KMS-11 (cell line): ENCODE results near the gene IVL.

ENCODE experiments used
- H2AFZ ChIP-seq: fragments of 200-600 bp; sonication (generic); 2 replicates; pipeline ENCODE4 v1.6.1; 2016; ENCODE audit warnings: antibody characterized with exemption, mixed run types, low read depth
- H3K27ac ChIP-seq: fragments of 200-600 bp; sonication (generic); 2 replicates; pipeline ENCODE4 v1.6.1; 2016; ENCODE audit warnings: mild to moderate bottlenecking, mixed run types
- H3K27me3 ChIP-seq: fragments of 200-600 bp; sonication (generic); 2 replicates; pipeline ENCODE4 v1.6.1; 2017; ENCODE audit warnings: mild to moderate bottlenecking, low read depth, mixed run types, moderate library complexity; ENCODE audit not compliant: insufficient read depth
- H3K36me3 ChIP-seq: fragments of 200-600 bp; sonication (generic); 2 replicates; pipeline ENCODE4 v1.6.1; 2017; ENCODE audit warnings: mild to moderate bottlenecking, mixed run types; ENCODE audit not compliant: insufficient read depth
- H3K4me1 ChIP-seq: fragments of 200-600 bp; sonication (generic); 2 replicates; pipeline ENCODE4 v1.6.1; 2016; ENCODE audit warnings: mild to moderate bottlenecking, low read depth, mixed run types; ENCODE audit not compliant: poor library complexity, severe bottlenecking
- H3K4me2 ChIP-seq: fragments of 200-600 bp; sonication (generic); 2 replicates; pipeline ENCODE4 v1.7.0; 2016; ENCODE audit warnings: mild to moderate bottlenecking, mixed run types
- H3K4me3 ChIP-seq: fragments of 200-600 bp; sonication (generic); IDR thresholded peaks from 2 replicates; pipeline ENCODE4 v1.6.1; 2017; ENCODE audit warnings: low read depth, low read length, mixed read lengths; ENCODE audit not compliant: insufficient read depth
- H3K79me2 ChIP-seq: fragments of 200-600 bp; sonication (generic); 2 replicates; pipeline ENCODE4 v1.6.1; 2016; ENCODE audit warnings: low read depth, mixed run types; ENCODE audit not compliant: insufficient read depth
- H3K9ac ChIP-seq: fragments of 200-600 bp; sonication (generic); 2 replicates; pipeline ENCODE4 v1.6.1; 2016; ENCODE audit warnings: mild to moderate bottlenecking, mixed run types
- H4K20me1 ChIP-seq: fragments of 200-600 bp; sonication (generic); 2 replicates; pipeline ENCODE4 v1.6.1; 2016; ENCODE audit warnings: mild to moderate bottlenecking, mixed run types; ENCODE audit not compliant: insufficient read depth
- CTCF ChIP-seq: fragments of 200-600 bp; sonication (generic); conservative IDR thresholded peaks from 2 replicates; pipeline ENCODE4 v1.6.1; 2017; ENCODE audit warnings: low read depth, mild to moderate bottlenecking, antibody characterized with exemption, low read length, moderate library complexity, mixed read lengths

The IVL gene

GRCh38 chr1:152871731-152872126 lies 36.6 kb upstream of the IVL start:
- no peak overlapping the region for H3K9ac ChIP-seq
- H3K27me3 ChIP-seq: no peaks in the 10 kb centered on the region
- H4K20me1 ChIP-seq: no peaks in the 10 kb centered on the region
- no peaks in the 10 kb centered on the region for H3K79me2 ChIP-seq
- no peak overlapping the region for H3K4me3 ChIP-seq
- no peaks in the 10 kb centered on the region for H3K4me1 ChIP-seq
- H2AFZ ChIP-seq: no peak overlapping the region
- no peak for TF ChIP-seq CTCF
- H3K27ac ChIP-seq: no peak overlapping the region
- H3K4me2 ChIP-seq: no peak overlapping the region
- H3K36me3 ChIP-seq: no peaks in the 10 kb centered on the region

DNA sequence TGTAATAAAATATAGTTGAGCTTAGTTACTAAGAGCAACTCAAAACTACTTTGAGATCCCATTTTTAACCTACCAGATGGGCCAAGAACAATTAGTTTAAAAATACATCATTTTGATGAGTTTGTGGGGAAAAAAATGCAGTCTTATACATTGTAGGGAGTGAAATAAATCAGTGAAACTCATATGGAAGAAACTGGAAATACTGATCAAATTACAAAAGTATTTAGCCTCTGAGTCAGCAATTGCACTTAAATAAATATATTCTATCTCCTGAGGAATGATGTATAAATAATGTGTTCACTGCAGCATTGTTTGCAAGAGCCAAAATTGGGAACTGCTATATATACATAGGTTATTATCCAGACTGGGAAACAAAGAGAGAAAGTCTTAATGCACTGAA lies 34.9 kb upstream of the IVL start:
- no peak for TF ChIP-seq CTCF
- H3K4me1 ChIP-seq: no peaks in the 10 kb centered on the region
- H3K4me2 ChIP-seq: no peak overlapping the region
- no peaks in the 10 kb centered on the region for H3K36me3 ChIP-seq
- H3K9ac ChIP-seq: no peak overlapping the region
- no peaks in the 10 kb centered on the region for H3K79me2 ChIP-seq
- H4K20me1 ChIP-seq: no peaks in the 10 kb centered on the region
- no peak overlapping the region for H3K4me3 ChIP-seq
- no peak overlapping the region for H2AFZ ChIP-seq
- H3K27ac ChIP-seq: no peak overlapping the region
- H3K27me3 ChIP-seq: no peaks in the 10 kb centered on the region

- H3K4me3 ChIP-seq: no peak overlapping the region
- no peak overlapping the region for H3K27ac ChIP-seq
- no peak overlapping the region for H3K4me2 ChIP-seq
- no peak for TF ChIP-seq CTCF
- peaks cover 4% of the 10 kb centered on the region for H3K4me1 ChIP-seq
- no peak overlapping the region for H3K9ac ChIP-seq
- H2AFZ ChIP-seq: no peak overlapping the region
- no peaks in the 10 kb centered on the region for H4K20me1 ChIP-seq
- no peaks in the 10 kb centered on the region for H3K36me3 ChIP-seq
- no peaks in the 10 kb centered on the region for H3K27me3 ChIP-seq
- no peaks in the 10 kb centered on the region for H3K79me2 ChIP-seq
Measured at GRCh38 chr1:152876827-152877226, 31.5 kb upstream of the IVL start.

DNA sequence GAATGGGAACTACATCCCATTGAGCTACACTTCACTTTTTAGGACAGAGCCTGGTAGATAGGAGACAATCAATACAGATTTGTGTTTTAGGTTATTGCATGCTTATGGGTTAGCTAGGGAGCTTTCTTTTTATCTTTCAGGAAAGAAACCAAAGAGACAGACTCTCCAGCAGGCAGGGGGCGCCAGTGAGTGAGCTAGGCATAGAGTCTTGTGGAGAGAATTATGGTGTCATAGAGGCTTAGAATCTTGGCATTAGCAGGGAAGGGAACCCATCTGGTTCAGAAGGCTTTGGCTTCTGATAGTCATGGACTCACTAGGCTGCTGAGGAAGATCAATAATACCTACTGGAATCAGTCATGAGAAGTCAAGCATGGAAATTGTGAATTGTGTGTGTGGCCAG lies 30.3 kb upstream of the IVL start, which contains the start of gene SMCP:
Gene SMCP, plus strand, starts transcription at position 281 of the 400 bp plus-strand sequence. CDS start 6,101 bp downstream, outside the sequence.
- Histone ChIP-seq H3K27me3 (no peaks in the 10 kb centered on the region), H2AFZ (no peak within 1 kb of the TSS), H3K4me1 (peaks cover 4% of the 10 kb centered on the region), H3K79me2 (no peaks in the 10 kb centered on the region), H3K4me3 (no peak within 1 kb of the TSS), H4K20me1 (no peaks in the 10 kb centered on the region), H3K27ac (no peak within 1 kb of the TSS), H3K36me3 (no peaks in the 10 kb centered on the region), H3K4me2 (no peak within 1 kb of the TSS), H3K9ac (no peak within 1 kb of the TSS)
- peak; percentile 85 for TF ChIP-seq CTCF
